Smooth muscle cell (in vitro differentiated cells): ENCODE measurements around the gene MYO15A. TPM values are rescaled to one million over a fixed set of nuclear protein-coding genes. Genes with fewer than 3 reads are reported as not detected.

Source experiments
- DNase-seq: peaks from one replicate; lab custom pipeline; 2025; ENCODE audit not compliant: unreplicated experiment; lab: John Stamatoyannopoulos, UW
- H2AFZ ChIP-seq: fragments of 200-600 bp; sonication (generic); 2 replicates; pipeline ENCODE4 v1.6.0; 2016; ENCODE audit warnings: antibody characterized with exemption, low read depth, mild to moderate bottlenecking
- H3F3A ChIP-seq: fragments of 200-600 bp; sonication (generic); 2 replicates; pipeline ENCODE4 v1.6.0; 2017; ENCODE audit warnings: antibody characterized with exemption, low read depth
- H3K27ac ChIP-seq: fragments of 200-600 bp; sonication (generic); 2 replicates; pipeline ENCODE4 v1.5.1; 2016; ENCODE audit warnings: low read depth, mild to moderate bottlenecking
- H3K27me3 ChIP-seq: fragments of 200-600 bp; sonication (generic); 2 replicates; pipeline ENCODE4 v1.6.1; 2016; ENCODE audit warnings: low read depth, mild to moderate bottlenecking
- H3K36me3 ChIP-seq: fragments of 200-600 bp; sonication (generic); 2 replicates; pipeline ENCODE4 v1.5.1; 2016; ENCODE audit warnings: low read depth
- H3K4me1 ChIP-seq: fragments of 200-600 bp; sonication (generic); 2 replicates; pipeline ENCODE4 v1.5.1; 2016; ENCODE audit warnings: low read depth
- H3K4me2 ChIP-seq: fragments of 200-600 bp; sonication (generic); 2 replicates; pipeline ENCODE4 v1.6.0; 2016; ENCODE audit warnings: mild to moderate bottlenecking
- H3K4me3 ChIP-seq: fragments of 200-600 bp; sonication (generic); 2 replicates; pipeline ENCODE4 v1.5.1; 2016; ENCODE audit warnings: mild to moderate bottlenecking
- H3K79me2 ChIP-seq: fragments of 200-600 bp; sonication (generic); 2 replicates; pipeline ENCODE4 v1.6.0; 2016; ENCODE audit warnings: low read depth, mild to moderate bottlenecking
- H3K9ac ChIP-seq: fragments of 200-600 bp; sonication (generic); 2 replicates; pipeline ENCODE4 v1.6.0; 2016; ENCODE audit warnings: low read depth
- H3K9me3 ChIP-seq: fragments of 200-600 bp; sonication (generic); replicated peaks from 2 replicates; pipeline ENCODE4 v1.5.1; 2016; ENCODE audit warnings: low read depth
- H4K20me1 ChIP-seq: fragments of 200-600 bp; sonication (generic); 2 replicates; pipeline ENCODE4 v1.6.0; 2016; ENCODE audit warnings: low read depth
- CTCF ChIP-seq: fragments of 200-600 bp; sonication (generic); IDR thresholded peaks from 2 replicates; pipeline ENCODE4 v1.5.1; 2017; ENCODE audit warnings: borderline replicate concordance, mild to moderate bottlenecking, antibody characterized with exemption; ENCODE audit not compliant: insufficient read depth, poor library complexity, severe bottlenecking
- WGBS: methylation state at CpG from one replicate; pipeline ENCODE4 v1.1.7; 2016; ENCODE audit warnings: low lambda C conversion rate; 5-methylcytosine and 5-hydroxymethylcytosine counted together
- polyA plus RNA-seq: library from polyadenylated mRNA; unstranded; fragments of >200 nt; fragmentation: Nextera tagmentation; extraction: Ambion mirVana; gene quantifications from 2 replicates; pipeline ENCODE4 v1.2.1, GENCODE V29; 2016
- total RNA-seq: library from RNA; depleted of rRNA; stranded (reverse); fragments of >200 nt; gene quantifications from 2 replicates; pipeline ENCODE4 v1.2.3, GENCODE V29; 2014

Gene MYO15A
- total and polyA plus RNA-seq, 2 experiments from 2014 or later = 2.0 to 3.6 TPM

- H3K36me3 ChIP-seq = no peaks in the 10 kb centered on the region
- H3K4me2 ChIP-seq = no peak overlapping the region
- no peaks in the 10 kb centered on the region for H3F3A ChIP-seq
- H3K27me3 ChIP-seq = no peaks in the 10 kb centered on the region
- peaks cover 8% of the 10 kb centered on the region for H3K4me1 ChIP-seq
- DNase-seq = no peak
- no peaks in the 10 kb centered on the region for H3K9me3 ChIP-seq
- H3K9ac ChIP-seq = no peak overlapping the region
- H3K27ac ChIP-seq = no peak overlapping the region
- TF ChIP-seq CTCF = no peak
- H4K20me1 ChIP-seq = no peaks in the 10 kb centered on the region
- H3K4me3 ChIP-seq = no peak overlapping the region
- no peak overlapping the region for H2AFZ ChIP-seq
- no peaks in the 10 kb centered on the region for H3K79me2 ChIP-seq
Observed at GRCh38 chr17:18071751-18072150, 36.8 kb upstream of the MYO15A start.

- H3K9ac ChIP-seq = no peak overlapping the region
- no peak overlapping the region for H3K4me2 ChIP-seq
- peaks cover 8% of the 10 kb centered on the region for H3K4me1 ChIP-seq
- no peak for DNase-seq
- no peak for TF ChIP-seq CTCF
- H3K27me3 ChIP-seq = no peaks in the 10 kb centered on the region
- H2AFZ ChIP-seq = no peak overlapping the region
- H4K20me1 ChIP-seq = no peaks in the 10 kb centered on the region
- 94% methylated on average over 6 of the region's 6 CpGs for WGBS
- H3K9me3 ChIP-seq = no peaks in the 10 kb centered on the region
- no peak overlapping the region for H3K4me3 ChIP-seq
- no peaks in the 10 kb centered on the region for H3K79me2 ChIP-seq
- no peaks in the 10 kb centered on the region for H3K36me3 ChIP-seq
- H3K27ac ChIP-seq = no peak overlapping the region
- H3F3A ChIP-seq = no peaks in the 10 kb centered on the region
Observed at GRCh38 chr17:18074566-18075272, 33.8 kb upstream of the MYO15A start.

- Histone ChIP-seq H3K27me3 (no peaks in the 10 kb centered on the region), H3K79me2 (no peaks in the 10 kb centered on the region), H4K20me1 (no peaks in the 10 kb centered on the region), H3K4me3 (no peak overlapping the region), H3K4me2 (no peak overlapping the region), H2AFZ (no peak overlapping the region), H3K9me3 (no peaks in the 10 kb centered on the region), H3K9ac (no peak overlapping the region), H3F3A (no peaks in the 10 kb centered on the region), H3K27ac (no peak overlapping the region), H3K4me1 (no peaks in the 10 kb centered on the region), H3K36me3 (no peaks in the 10 kb centered on the region)
- TF ChIP-seq CTCF = no peak
- DNase-seq = no peak
- 84% methylated on average over 7 of the region's 7 CpGs for WGBS
Observed at GRCh38 chr17:18076936-18077335, 31.6 kb upstream of the MYO15A start.

GRCh38 chr17:18079543-18079942 lies 29.0 kb upstream of the MYO15A start:
- Histone ChIP-seq H4K20me1 (no peaks in the 10 kb centered on the region), H3K27ac (no peak overlapping the region), H3K36me3 (no peaks in the 10 kb centered on the region), H3K4me3 (no peak overlapping the region), H2AFZ (no peak overlapping the region), H3K4me2 (no peak overlapping the region), H3K4me1 (no peaks in the 10 kb centered on the region), H3K27me3 (no peaks in the 10 kb centered on the region), H3K79me2 (no peaks in the 10 kb centered on the region), H3K9ac (no peak overlapping the region), H3F3A (no peaks in the 10 kb centered on the region), H3K9me3 (no peaks in the 10 kb centered on the region)
- no peak for DNase-seq
- WGBS = 75% methylated on average over 4 of the region's 4 CpGs
- TF ChIP-seq CTCF = no peak
